HEK293 (cell line): ENCODE measurements around the gene SLC4A1.

Experiments
- MYNN ChIP-seq: fragments of 450-650 bp; formaldehyde crosslinking; IDR thresholded peaks from 2 replicates; pipeline ENCODE4 v1.5.1; 2016; ENCODE audit warnings: missing biosample characterization, missing genetic modification characterization, borderline replicate concordance
- REPIN1 ChIP-seq: fragments of 450-650 bp; formaldehyde crosslinking; IDR thresholded peaks from 2 replicates; pipeline ENCODE4 v1.5.1; 2017; ENCODE audit warnings: missing biosample characterization, missing genetic modification characterization, low read depth
- TF ChIP-seq, protein P1 (sequence below): fragments of 450-650 bp; formaldehyde crosslinking; IDR thresholded peaks from 2 replicates; pipeline ENCODE4 v1.5.1; 2016; ENCODE audit warnings: missing biosample characterization, missing genetic modification characterization
- TF ChIP-seq, protein P2 (sequence below): fragments of 450-650 bp; formaldehyde crosslinking; IDR thresholded peaks from 2 replicates; pipeline ENCODE4 v1.5.1; 2017; ENCODE audit warnings: missing biosample characterization, missing genetic modification characterization

GRCh38 chr17:44249501-44250246 is 18.3 kb downstream of the SLC4A1 start:
- TF ChIP-seq REPIN1 (tag by site-specific recombination) (no peak), MYNN (tag by site-specific recombination) (no peak)
- TF ChIP-seq, protein P1, sequence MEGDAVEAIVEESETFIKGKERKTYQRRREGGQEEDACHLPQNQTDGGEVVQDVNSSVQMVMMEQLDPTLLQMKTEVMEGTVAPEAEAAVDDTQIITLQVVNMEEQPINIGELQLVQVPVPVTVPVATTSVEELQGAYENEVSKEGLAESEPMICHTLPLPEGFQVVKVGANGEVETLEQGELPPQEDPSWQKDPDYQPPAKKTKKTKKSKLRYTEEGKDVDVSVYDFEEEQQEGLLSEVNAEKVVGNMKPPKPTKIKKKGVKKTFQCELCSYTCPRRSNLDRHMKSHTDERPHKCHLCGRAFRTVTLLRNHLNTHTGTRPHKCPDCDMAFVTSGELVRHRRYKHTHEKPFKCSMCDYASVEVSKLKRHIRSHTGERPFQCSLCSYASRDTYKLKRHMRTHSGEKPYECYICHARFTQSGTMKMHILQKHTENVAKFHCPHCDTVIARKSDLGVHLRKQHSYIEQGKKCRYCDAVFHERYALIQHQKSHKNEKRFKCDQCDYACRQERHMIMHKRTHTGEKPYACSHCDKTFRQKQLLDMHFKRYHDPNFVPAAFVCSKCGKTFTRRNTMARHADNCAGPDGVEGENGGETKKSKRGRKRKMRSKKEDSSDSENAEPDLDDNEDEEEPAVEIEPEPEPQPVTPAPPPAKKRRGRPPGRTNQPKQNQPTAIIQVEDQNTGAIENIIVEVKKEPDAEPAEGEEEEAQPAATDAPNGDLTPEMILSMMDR, result no peak
- TF ChIP-seq, protein P2, sequence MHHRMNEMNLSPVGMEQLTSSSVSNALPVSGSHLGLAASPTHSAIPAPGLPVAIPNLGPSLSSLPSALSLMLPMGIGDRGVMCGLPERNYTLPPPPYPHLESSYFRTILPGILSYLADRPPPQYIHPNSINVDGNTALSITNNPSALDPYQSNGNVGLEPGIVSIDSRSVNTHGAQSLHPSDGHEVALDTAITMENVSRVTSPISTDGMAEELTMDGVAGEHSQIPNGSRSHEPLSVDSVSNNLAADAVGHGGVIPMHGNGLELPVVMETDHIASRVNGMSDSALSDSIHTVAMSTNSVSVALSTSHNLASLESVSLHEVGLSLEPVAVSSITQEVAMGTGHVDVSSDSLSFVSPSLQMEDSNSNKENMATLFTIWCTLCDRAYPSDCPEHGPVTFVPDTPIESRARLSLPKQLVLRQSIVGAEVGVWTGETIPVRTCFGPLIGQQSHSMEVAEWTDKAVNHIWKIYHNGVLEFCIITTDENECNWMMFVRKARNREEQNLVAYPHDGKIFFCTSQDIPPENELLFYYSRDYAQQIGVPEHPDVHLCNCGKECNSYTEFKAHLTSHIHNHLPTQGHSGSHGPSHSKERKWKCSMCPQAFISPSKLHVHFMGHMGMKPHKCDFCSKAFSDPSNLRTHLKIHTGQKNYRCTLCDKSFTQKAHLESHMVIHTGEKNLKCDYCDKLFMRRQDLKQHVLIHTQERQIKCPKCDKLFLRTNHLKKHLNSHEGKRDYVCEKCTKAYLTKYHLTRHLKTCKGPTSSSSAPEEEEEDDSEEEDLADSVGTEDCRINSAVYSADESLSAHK (tag by site-specific recombination), result no peak
